GM23338 (cell line): ENCODE measurements around the gene OR5K1. TPM values are rescaled to one million over a fixed set of nuclear protein-coding genes. Genes with fewer than 3 reads are reported as not detected.

Experiments
- ATAC-seq: fragments of 200-7000 bp; cut with Tn5 transposase; 3 replicates; pipeline ENCODE4 v1.9.1; 2020
- DNase-seq: peaks from one replicate; pipeline ENCODE4 v3.0.0-alpha.2; 2015; ENCODE audit warnings: low spot score
- H2AFZ ChIP-seq: fragments of 200-600 bp; sonication (generic); 2 replicates; pipeline ENCODE4 v1.8.0; 2016; ENCODE audit warnings: antibody characterized with exemption, mild to moderate bottlenecking, moderate library complexity
- H3F3A ChIP-seq: fragments of 200-600 bp; sonication (generic); replicated peaks from 2 replicates; pipeline ENCODE4 v1.8.0; 2017; ENCODE audit warnings: antibody characterized with exemption, mixed run types, low read depth
- H3K27ac ChIP-seq: fragments of 200-600 bp; sonication (generic); 2 replicates; pipeline ENCODE4 v1.6.1; 2016; ENCODE audit warnings: low read depth
- H3K27me3 ChIP-seq: fragments of 200-600 bp; sonication (generic); 2 replicates; pipeline ENCODE4 v1.8.0; 2016; ENCODE audit warnings: mild to moderate bottlenecking, mixed run types, moderate library complexity; ENCODE audit not compliant: insufficient read depth
- H3K36me3 ChIP-seq: fragments of 200-600 bp; sonication (generic); 2 replicates; pipeline ENCODE4 v1.8.0; 2016; ENCODE audit warnings: mild to moderate bottlenecking; ENCODE audit not compliant: insufficient read depth
- H3K4me1 ChIP-seq: fragments of 200-600 bp; sonication (generic); 2 replicates; pipeline ENCODE4 v1.8.0; 2016; ENCODE audit warnings: mild to moderate bottlenecking, moderate library complexity; ENCODE audit not compliant: insufficient read depth
- H3K4me2 ChIP-seq: fragments of 200-600 bp; sonication (generic); 2 replicates; pipeline ENCODE4 v1.7.1; 2017; ENCODE audit warnings: mixed run types
- H3K4me3 ChIP-seq: fragments of 200-600 bp; sonication (generic); 2 replicates; pipeline ENCODE4 v1.6.1; 2016; ENCODE audit warnings: mixed run types
- H3K79me2 ChIP-seq: fragments of 200-600 bp; sonication (generic); replicated peaks from 2 replicates; pipeline ENCODE4 v1.8.0; 2017; ENCODE audit warnings: mild to moderate bottlenecking; ENCODE audit not compliant: insufficient read depth
- H3K9me2 ChIP-seq: fragments of 200-600 bp; sonication (generic); 2 replicates; pipeline ENCODE4 v1.8.0; 2017; ENCODE audit not compliant: insufficient read depth
- H4K20me1 ChIP-seq: fragments of 200-600 bp; sonication (generic); replicated peaks from 2 replicates; pipeline ENCODE4 v1.8.0; 2017; ENCODE audit warnings: mild to moderate bottlenecking; ENCODE audit not compliant: insufficient read depth
- H3K27ac Mint-ChIP-seq: 2 replicates; pipeline ENCODE4 v1.8.0; 2020; ENCODE audit warnings: inconsistent platforms, mild to moderate bottlenecking, moderate library complexity, mixed read lengths
- H3K27me3 Mint-ChIP-seq: 3 replicates; pipeline ENCODE4 v1.8.0; 2022; ENCODE audit warnings: low read depth, mild to moderate bottlenecking, moderate library complexity, mixed read lengths, inconsistent platforms; ENCODE audit not compliant: insufficient read depth, poor library complexity
- H3K36me3 Mint-ChIP-seq: 3 replicates; pipeline ENCODE4 v1.8.0; 2021; ENCODE audit warnings: low read depth, mild to moderate bottlenecking, inconsistent platforms, moderate library complexity, mixed read lengths
- H3K4me1 Mint-ChIP-seq: 3 replicates; pipeline ENCODE4 v1.8.0; 2020; ENCODE audit warnings: mild to moderate bottlenecking, inconsistent platforms, mixed read lengths
- H3K4me3 Mint-ChIP-seq: 3 replicates; pipeline ENCODE4 v1.8.0; 2021; ENCODE audit warnings: moderate library complexity, mild to moderate bottlenecking, inconsistent platforms, mixed read lengths
- H3K9me3 Mint-ChIP-seq: 3 replicates; pipeline ENCODE4 v1.8.0; 2020; ENCODE audit warnings: moderate library complexity, mild to moderate bottlenecking, inconsistent platforms, mixed read lengths
- CREB1 ChIP-seq: fragments of 250-450 bp; sonication (Bioruptor Pico); IDR thresholded peaks from 2 replicates; pipeline ENCODE4 v1.5.0; 2020; ENCODE audit warnings: low read depth, mild to moderate bottlenecking, moderate library complexity
- EZH2 ChIP-seq: fragments of 200-600 bp; sonication (generic); IDR thresholded peaks from one replicate; pipeline ENCODE4 v1.8.0; 2017; ENCODE audit warnings: antibody characterized with exemption, mild to moderate bottlenecking, low read depth; ENCODE audit not compliant: unreplicated experiment
- EZH2phosphoT487 ChIP-seq: fragments of 200-600 bp; sonication (generic); IDR thresholded peaks from one replicate; pipeline ENCODE4 v1.8.1; 2018; ENCODE audit warnings: antibody characterized with exemption; ENCODE audit not compliant: unreplicated experiment
- NANOG ChIP-seq: IDR thresholded peaks from 2 replicates; pipeline ENCODE4 v1.6.1; 2016; ENCODE audit warnings: antibody characterized with exemption, borderline replicate concordance
- POLR2AphosphoS5 ChIP-seq: IDR thresholded peaks from 2 replicates; pipeline ENCODE4 v1.6.1; 2016; ENCODE audit warnings: antibody characterized with exemption, low read depth
- STAT1 ChIP-seq: IDR thresholded peaks from one replicate; pipeline ENCODE4 v1.6.1; 2016; ENCODE audit warnings: antibody characterized with exemption; ENCODE audit not compliant: unreplicated experiment
- ZNF331 ChIP-seq: fragments of 250-450 bp; sonication (Bioruptor Pico); IDR thresholded peaks from 2 replicates; pipeline ENCODE4 v1.5.0; 2020; ENCODE audit warnings: low read depth, mild to moderate bottlenecking, moderate library complexity
- polyA plus RNA-seq: library from polyadenylated mRNA; unstranded; fragments of >200 nt; fragmentation: Nextera tagmentation; extraction: Ambion mirVana; gene quantifications from 2 replicates; pipeline ENCODE4 v1.2.1, GENCODE V29; 2016
- total RNA-seq: library from RNA; depleted of rRNA; stranded (reverse); fragments of >200 nt; shearing (Covaris generic); gene quantifications from 2 replicates; pipeline ENCODE4 v1.2.3, GENCODE V29; 2014
- TF ChIP-seq, protein P1 (sequence below), 2 experiments: fragments of 200-600 bp in 1 of 2; sonication (generic) in 1 of 2; conservative IDR thresholded peaks; 2 replicates each; pipeline versions ENCODE4 v1.5.1 to v1.6.1; 2016 to 2017; ENCODE audit warnings: antibody characterized with exemption in 2 of 2, low read depth in 2 of 2, mild to moderate bottlenecking in 2 of 2, moderate library complexity in 1 of 2
- TF ChIP-seq, protein P2 (sequence below): IDR thresholded peaks from one replicate; pipeline ENCODE4 v1.6.1; 2018; ENCODE audit warnings: antibody characterized with exemption; ENCODE audit not compliant: unreplicated experiment
- TF ChIP-seq, protein P3 (sequence below): fragments of 250-450 bp; sonication (Bioruptor Pico); IDR thresholded peaks from 2 replicates; pipeline ENCODE4 v1.5.0; 2020; ENCODE audit warnings: mild to moderate bottlenecking, moderate library complexity
- TF ChIP-seq, protein P4 (sequence below): IDR thresholded peaks from 2 replicates; pipeline ENCODE4 v1.6.1; 2016; ENCODE audit warnings: antibody characterized with exemption

Gene OR5K1
- total and polyA plus RNA-seq, 2 experiments from 2014 or later = not detected

DNA sequence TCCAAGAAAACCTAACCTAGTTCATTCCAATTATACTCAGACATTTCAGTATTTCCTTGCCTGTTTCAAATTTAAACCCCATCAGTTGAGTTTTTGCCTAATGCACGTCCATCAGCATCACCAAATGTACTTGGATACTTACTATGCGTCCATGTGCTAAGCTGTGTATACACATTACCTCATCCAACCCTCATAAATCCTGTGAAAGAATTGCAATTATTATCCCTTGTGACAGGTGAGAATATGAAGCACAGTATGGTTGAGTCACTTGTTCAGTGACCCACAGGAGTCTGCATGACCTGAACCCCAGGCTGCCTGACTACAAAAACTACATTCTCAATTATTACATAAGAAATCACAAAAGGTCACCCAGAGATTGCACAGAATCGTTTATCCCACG, 37.0 kb downstream of the OR5K1 start (continued):
- TF ChIP-seq, protein P1, sequence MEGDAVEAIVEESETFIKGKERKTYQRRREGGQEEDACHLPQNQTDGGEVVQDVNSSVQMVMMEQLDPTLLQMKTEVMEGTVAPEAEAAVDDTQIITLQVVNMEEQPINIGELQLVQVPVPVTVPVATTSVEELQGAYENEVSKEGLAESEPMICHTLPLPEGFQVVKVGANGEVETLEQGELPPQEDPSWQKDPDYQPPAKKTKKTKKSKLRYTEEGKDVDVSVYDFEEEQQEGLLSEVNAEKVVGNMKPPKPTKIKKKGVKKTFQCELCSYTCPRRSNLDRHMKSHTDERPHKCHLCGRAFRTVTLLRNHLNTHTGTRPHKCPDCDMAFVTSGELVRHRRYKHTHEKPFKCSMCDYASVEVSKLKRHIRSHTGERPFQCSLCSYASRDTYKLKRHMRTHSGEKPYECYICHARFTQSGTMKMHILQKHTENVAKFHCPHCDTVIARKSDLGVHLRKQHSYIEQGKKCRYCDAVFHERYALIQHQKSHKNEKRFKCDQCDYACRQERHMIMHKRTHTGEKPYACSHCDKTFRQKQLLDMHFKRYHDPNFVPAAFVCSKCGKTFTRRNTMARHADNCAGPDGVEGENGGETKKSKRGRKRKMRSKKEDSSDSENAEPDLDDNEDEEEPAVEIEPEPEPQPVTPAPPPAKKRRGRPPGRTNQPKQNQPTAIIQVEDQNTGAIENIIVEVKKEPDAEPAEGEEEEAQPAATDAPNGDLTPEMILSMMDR (conservative IDR thresholded peaks at IDR 0.05; ENCODE audit: low read depth in 2 of 2) = no peak
- TF ChIP-seq POLR2AphosphoS5 = no peak
- TF ChIP-seq EZH2phosphoT487 = no peak
- no peak for TF ChIP-seq NANOG
- TF ChIP-seq, protein P2, sequence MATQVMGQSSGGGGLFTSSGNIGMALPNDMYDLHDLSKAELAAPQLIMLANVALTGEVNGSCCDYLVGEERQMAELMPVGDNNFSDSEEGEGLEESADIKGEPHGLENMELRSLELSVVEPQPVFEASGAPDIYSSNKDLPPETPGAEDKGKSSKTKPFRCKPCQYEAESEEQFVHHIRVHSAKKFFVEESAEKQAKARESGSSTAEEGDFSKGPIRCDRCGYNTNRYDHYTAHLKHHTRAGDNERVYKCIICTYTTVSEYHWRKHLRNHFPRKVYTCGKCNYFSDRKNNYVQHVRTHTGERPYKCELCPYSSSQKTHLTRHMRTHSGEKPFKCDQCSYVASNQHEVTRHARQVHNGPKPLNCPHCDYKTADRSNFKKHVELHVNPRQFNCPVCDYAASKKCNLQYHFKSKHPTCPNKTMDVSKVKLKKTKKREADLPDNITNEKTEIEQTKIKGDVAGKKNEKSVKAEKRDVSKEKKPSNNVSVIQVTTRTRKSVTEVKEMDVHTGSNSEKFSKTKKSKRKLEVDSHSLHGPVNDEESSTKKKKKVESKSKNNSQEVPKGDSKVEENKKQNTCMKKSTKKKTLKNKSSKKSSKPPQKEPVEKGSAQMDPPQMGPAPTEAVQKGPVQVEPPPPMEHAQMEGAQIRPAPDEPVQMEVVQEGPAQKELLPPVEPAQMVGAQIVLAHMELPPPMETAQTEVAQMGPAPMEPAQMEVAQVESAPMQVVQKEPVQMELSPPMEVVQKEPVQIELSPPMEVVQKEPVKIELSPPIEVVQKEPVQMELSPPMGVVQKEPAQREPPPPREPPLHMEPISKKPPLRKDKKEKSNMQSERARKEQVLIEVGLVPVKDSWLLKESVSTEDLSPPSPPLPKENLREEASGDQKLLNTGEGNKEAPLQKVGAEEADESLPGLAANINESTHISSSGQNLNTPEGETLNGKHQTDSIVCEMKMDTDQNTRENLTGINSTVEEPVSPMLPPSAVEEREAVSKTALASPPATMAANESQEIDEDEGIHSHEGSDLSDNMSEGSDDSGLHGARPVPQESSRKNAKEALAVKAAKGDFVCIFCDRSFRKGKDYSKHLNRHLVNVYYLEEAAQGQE = no peak
- no peak for TF ChIP-seq ZNF331

DNA sequence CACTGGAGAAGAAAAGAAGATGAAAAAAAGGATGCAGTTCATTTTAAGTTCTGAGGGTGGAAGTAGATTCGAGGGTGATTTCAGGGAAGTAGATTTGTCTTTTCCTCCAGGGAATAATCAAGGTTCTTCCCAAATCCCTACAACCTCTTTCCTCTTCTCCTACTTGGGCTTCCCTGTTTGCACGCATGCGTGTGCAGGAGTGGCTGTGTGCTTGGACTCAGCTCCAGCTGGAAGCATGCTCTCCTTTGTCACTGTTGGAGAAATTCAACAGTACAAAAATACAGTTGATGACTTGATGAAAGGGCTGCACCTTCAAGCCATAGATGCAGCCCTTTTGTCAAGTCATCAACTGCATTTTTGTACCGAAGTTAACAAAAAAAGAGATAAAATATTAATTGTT, 38.3 kb downstream of the OR5K1 start:
- H3K36me3 Mint-ChIP-seq = no peaks in the 10 kb centered on the region
- no peak overlapping the region for H2AFZ ChIP-seq
- no peaks in the 10 kb centered on the region for H3K27me3 ChIP-seq
- no peaks in the 10 kb centered on the region for H4K20me1 ChIP-seq
- TF ChIP-seq STAT1 = no peak
- TF ChIP-seq, protein P3, sequence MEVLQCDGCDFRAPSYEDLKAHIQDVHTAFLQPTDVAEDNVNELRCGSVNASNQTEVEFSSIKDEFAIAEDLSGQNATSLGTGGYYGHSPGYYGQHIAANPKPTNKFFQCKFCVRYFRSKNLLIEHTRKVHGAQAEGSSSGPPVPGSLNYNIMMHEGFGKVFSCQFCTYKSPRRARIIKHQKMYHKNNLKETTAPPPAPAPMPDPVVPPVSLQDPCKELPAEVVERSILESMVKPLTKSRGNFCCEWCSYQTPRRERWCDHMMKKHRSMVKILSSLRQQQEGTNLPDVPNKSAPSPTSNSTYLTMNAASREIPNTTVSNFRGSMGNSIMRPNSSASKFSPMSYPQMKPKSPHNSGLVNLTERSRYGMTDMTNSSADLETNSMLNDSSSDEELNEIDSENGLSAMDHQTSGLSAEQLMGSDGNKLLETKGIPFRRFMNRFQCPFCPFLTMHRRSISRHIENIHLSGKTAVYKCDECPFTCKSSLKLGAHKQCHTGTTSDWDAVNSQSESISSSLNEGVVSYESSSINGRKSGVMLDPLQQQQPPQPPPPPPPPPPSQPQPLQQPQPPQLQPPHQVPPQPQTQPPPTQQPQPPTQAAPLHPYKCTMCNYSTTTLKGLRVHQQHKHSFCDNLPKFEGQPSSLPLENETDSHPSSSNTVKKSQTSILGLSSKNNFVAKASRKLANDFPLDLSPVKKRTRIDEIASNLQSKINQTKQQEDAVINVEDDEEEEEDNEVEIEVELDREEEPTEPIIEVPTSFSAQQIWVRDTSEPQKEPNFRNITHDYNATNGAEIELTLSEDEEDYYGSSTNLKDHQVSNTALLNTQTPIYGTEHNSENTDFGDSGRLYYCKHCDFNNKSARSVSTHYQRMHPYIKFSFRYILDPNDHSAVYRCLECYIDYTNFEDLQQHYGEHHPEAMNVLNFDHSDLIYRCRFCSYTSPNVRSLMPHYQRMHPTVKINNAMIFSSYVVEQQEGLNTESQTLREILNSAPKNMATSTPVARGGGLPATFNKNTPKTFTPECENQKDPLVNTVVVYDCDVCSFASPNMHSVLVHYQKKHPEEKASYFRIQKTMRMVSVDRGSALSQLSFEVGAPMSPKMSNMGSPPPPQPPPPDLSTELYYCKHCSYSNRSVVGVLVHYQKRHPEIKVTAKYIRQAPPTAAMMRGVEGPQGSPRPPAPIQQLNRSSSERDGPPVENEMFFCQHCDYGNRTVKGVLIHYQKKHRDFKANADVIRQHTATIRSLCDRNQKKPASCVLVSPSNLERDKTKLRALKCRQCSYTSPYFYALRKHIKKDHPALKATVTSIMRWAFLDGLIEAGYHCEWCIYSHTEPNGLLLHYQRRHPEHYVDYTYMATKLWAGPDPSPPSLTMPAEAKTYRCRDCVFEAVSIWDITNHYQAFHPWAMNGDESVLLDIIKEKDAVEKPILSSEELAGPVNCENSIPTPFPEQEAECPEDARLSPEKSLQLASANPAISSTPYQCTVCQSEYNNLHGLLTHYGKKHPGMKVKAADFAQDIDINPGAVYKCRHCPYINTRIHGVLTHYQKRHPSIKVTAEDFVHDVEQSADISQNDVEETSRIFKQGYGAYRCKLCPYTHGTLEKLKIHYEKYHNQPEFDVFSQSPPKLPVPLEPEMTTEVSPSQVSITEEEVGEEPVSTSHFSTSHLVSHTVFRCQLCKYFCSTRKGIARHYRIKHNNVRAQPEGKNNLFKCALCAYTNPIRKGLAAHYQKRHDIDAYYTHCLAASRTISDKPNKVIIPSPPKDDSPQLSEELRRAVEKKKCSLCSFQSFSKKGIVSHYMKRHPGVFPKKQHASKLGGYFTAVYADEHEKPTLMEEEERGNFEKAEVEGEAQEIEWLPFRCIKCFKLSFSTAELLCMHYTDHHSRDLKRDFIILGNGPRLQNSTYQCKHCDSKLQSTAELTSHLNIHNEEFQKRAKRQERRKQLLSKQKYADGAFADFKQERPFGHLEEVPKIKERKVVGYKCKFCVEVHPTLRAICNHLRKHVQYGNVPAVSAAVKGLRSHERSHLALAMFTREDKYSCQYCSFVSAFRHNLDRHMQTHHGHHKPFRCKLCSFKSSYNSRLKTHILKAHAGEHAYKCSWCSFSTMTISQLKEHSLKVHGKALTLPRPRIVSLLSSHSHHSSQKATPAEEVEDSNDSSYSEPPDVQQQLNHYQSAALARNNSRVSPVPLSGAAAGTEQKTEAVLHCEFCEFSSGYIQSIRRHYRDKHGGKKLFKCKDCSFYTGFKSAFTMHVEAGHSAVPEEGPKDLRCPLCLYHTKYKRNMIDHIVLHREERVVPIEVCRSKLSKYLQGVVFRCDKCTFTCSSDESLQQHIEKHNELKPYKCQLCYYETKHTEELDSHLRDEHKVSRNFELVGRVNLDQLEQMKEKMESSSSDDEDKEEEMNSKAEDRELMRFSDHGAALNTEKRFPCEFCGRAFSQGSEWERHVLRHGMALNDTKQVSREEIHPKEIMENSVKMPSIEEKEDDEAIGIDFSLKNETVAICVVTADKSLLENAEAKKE (CRISPR knock-in tag) = no peak
- TF ChIP-seq POLR2AphosphoS5 = no peak
- TF ChIP-seq, protein P4, sequence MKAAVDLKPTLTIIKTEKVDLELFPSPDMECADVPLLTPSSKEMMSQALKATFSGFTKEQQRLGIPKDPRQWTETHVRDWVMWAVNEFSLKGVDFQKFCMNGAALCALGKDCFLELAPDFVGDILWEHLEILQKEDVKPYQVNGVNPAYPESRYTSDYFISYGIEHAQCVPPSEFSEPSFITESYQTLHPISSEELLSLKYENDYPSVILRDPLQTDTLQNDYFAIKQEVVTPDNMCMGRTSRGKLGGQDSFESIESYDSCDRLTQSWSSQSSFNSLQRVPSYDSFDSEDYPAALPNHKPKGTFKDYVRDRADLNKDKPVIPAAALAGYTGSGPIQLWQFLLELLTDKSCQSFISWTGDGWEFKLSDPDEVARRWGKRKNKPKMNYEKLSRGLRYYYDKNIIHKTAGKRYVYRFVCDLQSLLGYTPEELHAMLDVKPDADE = no peak
- no peak for TF ChIP-seq EZH2
- TF ChIP-seq CREB1 (CRISPR knock-in tag) = no peak
- no peaks in the 10 kb centered on the region for H3K9me3 Mint-ChIP-seq
- H3K79me2 ChIP-seq = no peaks in the 10 kb centered on the region
- H3K4me1 ChIP-seq = no peaks in the 10 kb centered on the region
- H3F3A ChIP-seq = no peaks in the 10 kb centered on the region
- no peak overlapping the region for H3K4me3 Mint-ChIP-seq
- H3K9me2 ChIP-seq = no peaks in the 10 kb centered on the region
- H3K27ac ChIP-seq = no peak overlapping the region
- no peak overlapping the region for H3K4me3 ChIP-seq
- H3K27ac Mint-ChIP-seq = no peak overlapping the region
- H3K4me1 Mint-ChIP-seq = no peaks in the 10 kb centered on the region
- no peak for ATAC-seq
- no peak overlapping the region for H3K4me2 ChIP-seq
- no peak for DNase-seq
- H3K27me3 Mint-ChIP-seq = no peaks in the 10 kb centered on the region
- no peaks in the 10 kb centered on the region for H3K36me3 ChIP-seq
